Bronchial epithelial cell (primary cell): ENCODE measurements around the gene RABGEF1. TPM values are rescaled to one million over a fixed set of nuclear protein-coding genes. Genes with fewer than 3 reads are reported as not detected.
A peak's percentile ranks its signal among the peaks of the same experiment; 100 is the strongest.
"Not testable (repeated sequence)": the region's sequence is repeated elsewhere in the genome, so short reads cannot be mapped to it uniquely, and the experiment has no call there.

Source experiments
- DNase-seq: peaks from one replicate; pipeline ENCODE4 v3.0.0-alpha.2; 2010; ENCODE audit warnings: low read depth
- FAIRE-seq: peaks from 2 replicates; lab custom pipeline; 2011; peaks lifted over from hg19 to GRCh38; lab: Jason Lieb, UNC
- H3K27me3 ChIP-seq: 2 replicates; pipeline ENCODE4 v1.5.1; 2011; ENCODE audit warnings: low read length; ENCODE audit not compliant: control insufficient read depth, insufficient read depth
- H3K36me3 ChIP-seq: 2 replicates; pipeline ENCODE4 v1.5.1; 2011; ENCODE audit warnings: low read length; ENCODE audit not compliant: control insufficient read depth, insufficient read depth
- H3K4me3 ChIP-seq: 2 replicates; pipeline ENCODE4 v1.5.1; 2011; ENCODE audit warnings: mild to moderate bottlenecking, low read depth, low read length, control low read depth
- total RNA-seq: library from RNA; depleted of rRNA; stranded (reverse); fragments of >200 nt; gene quantifications from 2 replicates; pipeline ENCODE4 v1.2.1, GENCODE V29; 2014
- TF ChIP-seq, protein P1 (sequence below): IDR thresholded peaks from 2 replicates; pipeline ENCODE4 v1.5.1; 2011; ENCODE audit warnings: mild to moderate bottlenecking, moderate library complexity, low read length, control low read depth, inconsistent platforms; ENCODE audit not compliant: insufficient read depth, severe bottlenecking

The RABGEF1 gene
- total RNA-seq, 1 donor from 2014 or later, result 35.3 TPM

DNA sequence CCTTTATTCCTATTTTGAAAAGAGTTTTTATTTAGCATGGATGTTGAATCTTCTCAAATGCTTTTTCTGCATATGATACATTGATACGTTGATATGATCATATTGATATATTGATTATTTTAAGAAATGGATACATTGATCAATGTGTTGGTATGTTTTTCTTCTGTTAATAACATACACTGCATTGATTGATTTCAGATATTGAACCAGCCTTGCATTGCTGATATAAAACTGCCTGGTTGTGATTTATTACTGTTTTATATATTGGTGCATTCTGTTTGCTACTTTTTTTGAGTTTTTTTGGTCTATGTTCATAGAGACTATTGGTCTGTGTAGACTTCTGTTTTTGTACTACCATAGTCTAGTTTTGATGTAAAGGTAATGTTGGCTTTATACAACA lies 26.8 kb upstream of the RABGEF1 start:
- FAIRE-seq (no peak), DNase-seq (no peak)
- TF ChIP-seq, protein P1, sequence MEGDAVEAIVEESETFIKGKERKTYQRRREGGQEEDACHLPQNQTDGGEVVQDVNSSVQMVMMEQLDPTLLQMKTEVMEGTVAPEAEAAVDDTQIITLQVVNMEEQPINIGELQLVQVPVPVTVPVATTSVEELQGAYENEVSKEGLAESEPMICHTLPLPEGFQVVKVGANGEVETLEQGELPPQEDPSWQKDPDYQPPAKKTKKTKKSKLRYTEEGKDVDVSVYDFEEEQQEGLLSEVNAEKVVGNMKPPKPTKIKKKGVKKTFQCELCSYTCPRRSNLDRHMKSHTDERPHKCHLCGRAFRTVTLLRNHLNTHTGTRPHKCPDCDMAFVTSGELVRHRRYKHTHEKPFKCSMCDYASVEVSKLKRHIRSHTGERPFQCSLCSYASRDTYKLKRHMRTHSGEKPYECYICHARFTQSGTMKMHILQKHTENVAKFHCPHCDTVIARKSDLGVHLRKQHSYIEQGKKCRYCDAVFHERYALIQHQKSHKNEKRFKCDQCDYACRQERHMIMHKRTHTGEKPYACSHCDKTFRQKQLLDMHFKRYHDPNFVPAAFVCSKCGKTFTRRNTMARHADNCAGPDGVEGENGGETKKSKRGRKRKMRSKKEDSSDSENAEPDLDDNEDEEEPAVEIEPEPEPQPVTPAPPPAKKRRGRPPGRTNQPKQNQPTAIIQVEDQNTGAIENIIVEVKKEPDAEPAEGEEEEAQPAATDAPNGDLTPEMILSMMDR, result no peak
- Histone ChIP-seq H3K4me3 (no peak overlapping the region), H3K27me3 (no peaks in the 10 kb centered on the region), H3K36me3 (peaks cover 4% of the 10 kb centered on the region)

DNA sequence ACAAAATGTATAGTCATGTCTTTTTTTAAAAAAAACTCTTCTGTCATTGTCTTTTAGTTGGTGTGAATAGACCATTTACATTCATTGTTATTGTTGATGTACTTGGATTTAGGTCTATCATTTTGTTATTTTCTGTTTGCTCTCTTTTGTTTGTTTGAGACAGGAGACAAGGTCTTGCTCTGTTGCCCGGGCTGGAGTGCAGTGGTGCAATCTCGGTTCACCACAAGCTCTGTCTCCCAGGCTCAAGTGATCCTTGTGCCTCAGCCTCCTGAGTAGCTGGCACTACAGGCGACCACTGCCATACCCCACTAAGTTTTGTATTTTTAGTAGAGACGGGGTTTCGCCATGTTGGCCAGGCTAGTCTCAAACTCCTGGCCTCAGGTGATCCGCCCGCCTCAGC lies 23.9 kb upstream of the RABGEF1 start:
- H3K36me3 ChIP-seq, DNase-seq, FAIRE-seq: not testable (repeated sequence)

DNA sequence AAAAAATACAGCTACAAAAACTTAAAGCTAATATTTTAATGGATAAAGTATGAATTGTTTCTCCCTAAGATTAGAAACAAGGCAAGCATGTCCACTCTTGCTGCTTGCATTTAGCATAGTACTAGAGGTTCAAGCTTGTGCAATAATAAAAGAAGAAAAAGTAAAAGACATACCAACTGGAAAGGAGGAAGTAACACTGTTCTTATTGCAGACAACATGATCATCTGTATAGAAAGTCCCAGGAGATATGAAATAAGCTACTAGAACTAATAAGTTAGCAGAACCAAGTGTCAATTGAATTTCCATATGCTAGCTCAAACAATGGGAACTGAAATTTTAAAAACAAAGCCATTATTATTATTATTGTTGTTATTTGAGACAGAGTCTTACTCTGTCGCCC lies 20.0 kb upstream of the RABGEF1 start:
- H3K4me3 ChIP-seq, result no peak overlapping the region
- no peaks in the 10 kb centered on the region for H3K27me3 ChIP-seq
- TF ChIP-seq, protein P1, result no peak
- no peak for FAIRE-seq
- no peak for DNase-seq
- peaks cover 6% of the 10 kb centered on the region for H3K36me3 ChIP-seq

More for the DNA sequence above, 23.9 kb upstream of the RABGEF1 start:
- not testable (repeated sequence) for H3K27me3 ChIP-seq, H3K4me3 ChIP-seq

DNA sequence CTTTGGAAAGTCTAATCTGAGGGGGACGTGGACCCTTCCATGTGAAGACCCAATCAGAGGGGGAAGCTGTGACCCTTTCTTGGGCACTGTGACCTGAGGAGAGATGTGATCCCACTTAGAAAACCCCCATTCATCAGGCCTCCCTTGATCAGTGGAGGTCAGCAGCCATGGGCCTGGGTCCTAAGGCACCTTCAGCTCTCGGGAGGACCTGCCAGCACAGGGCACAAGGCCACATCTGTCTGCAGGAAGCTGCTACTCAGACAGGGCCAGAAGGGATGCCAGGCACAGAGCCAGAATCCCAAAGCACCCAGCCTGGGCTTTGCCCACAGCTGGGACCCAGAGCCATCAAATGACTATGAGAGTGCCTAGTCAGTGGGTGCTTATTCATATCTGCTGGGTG lies 14.7 kb upstream of the RABGEF1 start:
- no peaks in the 10 kb centered on the region for H3K27me3 ChIP-seq
- no peak for FAIRE-seq
- peaks cover 7% of the 10 kb centered on the region for H3K36me3 ChIP-seq
- DNase-seq, result no peak
- TF ChIP-seq, protein P1, result no peak
- no peak overlapping the region for H3K4me3 ChIP-seq

DNA sequence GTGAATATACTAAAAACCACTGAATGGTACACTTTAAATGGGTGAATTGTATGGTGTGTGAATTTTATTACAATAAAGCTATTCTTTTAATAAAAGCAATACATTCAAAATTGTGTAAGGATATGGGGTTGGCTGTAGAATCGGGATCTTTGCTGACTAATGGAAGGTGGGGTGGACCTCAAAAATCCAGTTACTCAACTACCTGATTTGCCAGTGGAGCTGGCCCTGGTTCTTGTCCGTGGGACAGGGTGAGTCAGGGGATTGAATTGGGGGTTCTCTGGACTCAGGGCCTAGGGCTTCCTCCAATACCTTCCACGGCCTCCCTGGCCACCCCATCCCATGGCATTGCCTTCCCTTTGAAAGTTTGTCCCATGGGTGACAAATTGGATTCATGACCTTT lies 13.5 kb upstream of the RABGEF1 start:
- Histone ChIP-seq H3K36me3 (peaks cover 7% of the 10 kb centered on the region), H3K4me3 (no peak overlapping the region), H3K27me3 (no peaks in the 10 kb centered on the region)
- TF ChIP-seq, protein P1, result no peak
- DNase-seq (peak; percentile 22), FAIRE-seq (no peak)

DNA sequence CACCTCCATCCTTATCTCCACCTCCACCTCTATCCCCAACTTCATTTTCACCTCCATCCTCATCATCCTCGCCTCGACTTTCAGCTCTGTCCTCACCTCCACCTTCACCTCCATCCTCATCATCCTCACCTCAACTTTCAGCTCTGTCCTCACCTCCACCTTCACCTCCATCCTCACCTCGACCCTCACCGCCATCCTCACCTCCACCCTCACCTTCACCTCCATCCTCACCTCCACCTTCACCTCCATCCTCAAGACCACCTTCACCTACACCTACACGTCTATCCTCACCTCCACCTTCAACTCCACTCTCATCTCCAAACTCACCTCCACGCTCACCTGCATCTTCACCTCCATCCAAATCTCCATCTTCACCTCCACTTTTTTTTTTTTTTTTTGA lies 12.0 kb upstream of the RABGEF1 start:
- TF ChIP-seq, protein P1, result no peak
- no peak for FAIRE-seq
- H3K36me3 ChIP-seq, result peaks cover 5% of the 10 kb centered on the region

More for the DNA sequence above, 12.0 kb upstream of the RABGEF1 start:
- no peaks in the 10 kb centered on the region for H3K27me3 ChIP-seq
- H3K4me3 ChIP-seq, result no peak overlapping the region
- DNase-seq, result no peak
